HEK293 (cell line): ENCODE data around the gene GTF2F1.

Experiments
- GLIS2 ChIP-seq: fragments of 450-650 bp; formaldehyde crosslinking; IDR thresholded peaks from 2 replicates; pipeline ENCODE4 v1.5.1; 2016; ENCODE audit warnings: missing biosample characterization, missing genetic modification characterization
- PRDM4 ChIP-seq: fragments of 450-650 bp; formaldehyde crosslinking; IDR thresholded peaks from 2 replicates; pipeline ENCODE4 v1.5.1; 2017; ENCODE audit warnings: missing biosample characterization, missing genetic modification characterization
- REPIN1 ChIP-seq: fragments of 450-650 bp; formaldehyde crosslinking; IDR thresholded peaks from 2 replicates; pipeline ENCODE4 v1.5.1; 2017; ENCODE audit warnings: missing biosample characterization, missing genetic modification characterization, low read depth
- SETDB1 ChIP-seq: IDR thresholded peaks from one replicate; pipeline ENCODE4 v1.6.1; 2017; ENCODE audit warnings: mild to moderate bottlenecking, low read length, moderate library complexity, mixed read lengths; ENCODE audit not compliant: insufficient read length
- SP2 ChIP-seq: fragments of 450-650 bp; formaldehyde crosslinking; IDR thresholded peaks from 2 replicates; pipeline ENCODE4 v1.5.1; 2016; ENCODE audit warnings: missing biosample characterization, missing genetic modification characterization
- ZBTB1 ChIP-seq: fragments of 450-650 bp; formaldehyde crosslinking; IDR thresholded peaks from 2 replicates; pipeline ENCODE4 v1.5.1; 2016; ENCODE audit warnings: missing biosample characterization, missing genetic modification characterization
- ZBTB20 ChIP-seq: fragments of 450-650 bp; formaldehyde crosslinking; IDR thresholded peaks from 2 replicates; pipeline ENCODE4 v1.5.1; 2016; ENCODE audit warnings: missing biosample characterization, missing genetic modification characterization
- ZBTB48 ChIP-seq: fragments of 450-650 bp; formaldehyde crosslinking; IDR thresholded peaks from 2 replicates; pipeline ENCODE4 v1.5.1; 2016; ENCODE audit warnings: missing biosample characterization, missing genetic modification characterization
- ZNF169 ChIP-seq: fragments of 450-650 bp; formaldehyde crosslinking; IDR thresholded peaks from 2 replicates; pipeline ENCODE4 v1.5.1; 2016; ENCODE audit warnings: missing biosample characterization, missing genetic modification characterization
- ZNF18 ChIP-seq: fragments of 450-650 bp; formaldehyde crosslinking; IDR thresholded peaks from 2 replicates; pipeline ENCODE4 v1.5.1; 2016; ENCODE audit warnings: missing biosample characterization, missing genetic modification characterization
- ZNF19 ChIP-seq: fragments of 450-650 bp; formaldehyde crosslinking; IDR thresholded peaks from 2 replicates; pipeline ENCODE4; 2016; ENCODE audit warnings: missing biosample characterization, missing genetic modification characterization, low read depth
- ZNF2 ChIP-seq: fragments of 450-650 bp; formaldehyde crosslinking; IDR thresholded peaks from 2 replicates; pipeline ENCODE4 v1.5.1; 2016; ENCODE audit warnings: missing biosample characterization, missing genetic modification characterization
- ZNF311 ChIP-seq: fragments of 450-650 bp; formaldehyde crosslinking; IDR thresholded peaks from 2 replicates; pipeline ENCODE4 v1.5.1; 2017; ENCODE audit warnings: missing biosample characterization, missing genetic modification characterization, borderline replicate concordance
- ZNF335 ChIP-seq: fragments of 450-650 bp; formaldehyde crosslinking; conservative IDR thresholded peaks from 2 replicates; pipeline ENCODE4 v1.5.1; 2016; ENCODE audit warnings: missing biosample characterization, missing genetic modification characterization
- ZNF341 ChIP-seq: fragments of 450-650 bp; formaldehyde crosslinking; IDR thresholded peaks from 2 replicates; pipeline ENCODE4; 2016; ENCODE audit warnings: low read depth, missing biosample characterization, missing genetic modification characterization
- ZNF423 ChIP-seq: fragments of 450-650 bp; formaldehyde crosslinking; IDR thresholded peaks from 2 replicates; pipeline ENCODE4 v1.5.1; 2016; ENCODE audit warnings: missing biosample characterization, missing genetic modification characterization
- ZNF473 ChIP-seq: fragments of 450-650 bp; formaldehyde crosslinking; IDR thresholded peaks from 2 replicates; pipeline ENCODE4 v1.5.1; 2017; ENCODE audit warnings: missing biosample characterization, missing genetic modification characterization
- ZNF530 ChIP-seq: fragments of 450-650 bp; formaldehyde crosslinking; IDR thresholded peaks from 2 replicates; pipeline ENCODE4 v1.5.1; 2016; ENCODE audit warnings: low read depth, missing biosample characterization, missing genetic modification characterization
- ZNF555 ChIP-seq: fragments of 450-650 bp; formaldehyde crosslinking; conservative IDR thresholded peaks from 2 replicates; pipeline ENCODE4 v1.5.1; 2017; ENCODE audit warnings: missing biosample characterization, mild to moderate bottlenecking, missing genetic modification characterization, inconsistent platforms
- ZNF626 ChIP-seq: fragments of 450-650 bp; sonication (Bioruptor Pico); formaldehyde crosslinking; IDR thresholded peaks from 2 replicates; pipeline ENCODE4 v1.5.1; 2018; ENCODE audit warnings: missing biosample characterization, missing genetic modification characterization, inconsistent platforms
- ZNF76 ChIP-seq: fragments of 450-650 bp; formaldehyde crosslinking; IDR thresholded peaks from 2 replicates; pipeline ENCODE4; 2016; ENCODE audit warnings: low read depth, missing biosample characterization, missing genetic modification characterization, borderline replicate concordance
- ZSCAN5A ChIP-seq: fragments of 450-650 bp; formaldehyde crosslinking; IDR thresholded peaks from 2 replicates; pipeline ENCODE4 v1.5.1; 2016; ENCODE audit warnings: missing biosample characterization, missing genetic modification characterization
- TF ChIP-seq, protein P1 (sequence below): fragments of 450-650 bp; formaldehyde crosslinking; IDR thresholded peaks from 2 replicates; pipeline ENCODE4 v1.5.1; 2016; ENCODE audit warnings: missing biosample characterization, missing genetic modification characterization
- TF ChIP-seq, protein P2 (sequence below): fragments of 450-650 bp; formaldehyde crosslinking; IDR thresholded peaks from 2 replicates; pipeline ENCODE4 v1.5.1; 2016; ENCODE audit warnings: missing biosample characterization, missing genetic modification characterization
- TF ChIP-seq, protein P3 (sequence below): fragments of 450-650 bp; formaldehyde crosslinking; IDR thresholded peaks from 2 replicates; pipeline ENCODE4 v1.5.1; 2017; ENCODE audit warnings: missing biosample characterization, missing genetic modification characterization
- TF ChIP-seq, protein P4 (sequence below): fragments of 450-650 bp; formaldehyde crosslinking; IDR thresholded peaks from 2 replicates; pipeline ENCODE4 v1.5.1; 2016; ENCODE audit warnings: missing biosample characterization, missing genetic modification characterization

The GTF2F1 gene

GRCh38 chr19:6423499-6424194 is 30.7 kb upstream of the GTF2F1 start (continued):
- TF ChIP-seq ZBTB1 (tag by site-specific recombination) = no peak
- no peak for TF ChIP-seq ZSCAN5A
- TF ChIP-seq ZNF341 = 0 out of 2 replicates have a peak, but pooled peaks have one; percentile 20
- TF ChIP-seq ZNF555 (tag by site-specific recombination) = no peak
- TF ChIP-seq, protein P1, sequence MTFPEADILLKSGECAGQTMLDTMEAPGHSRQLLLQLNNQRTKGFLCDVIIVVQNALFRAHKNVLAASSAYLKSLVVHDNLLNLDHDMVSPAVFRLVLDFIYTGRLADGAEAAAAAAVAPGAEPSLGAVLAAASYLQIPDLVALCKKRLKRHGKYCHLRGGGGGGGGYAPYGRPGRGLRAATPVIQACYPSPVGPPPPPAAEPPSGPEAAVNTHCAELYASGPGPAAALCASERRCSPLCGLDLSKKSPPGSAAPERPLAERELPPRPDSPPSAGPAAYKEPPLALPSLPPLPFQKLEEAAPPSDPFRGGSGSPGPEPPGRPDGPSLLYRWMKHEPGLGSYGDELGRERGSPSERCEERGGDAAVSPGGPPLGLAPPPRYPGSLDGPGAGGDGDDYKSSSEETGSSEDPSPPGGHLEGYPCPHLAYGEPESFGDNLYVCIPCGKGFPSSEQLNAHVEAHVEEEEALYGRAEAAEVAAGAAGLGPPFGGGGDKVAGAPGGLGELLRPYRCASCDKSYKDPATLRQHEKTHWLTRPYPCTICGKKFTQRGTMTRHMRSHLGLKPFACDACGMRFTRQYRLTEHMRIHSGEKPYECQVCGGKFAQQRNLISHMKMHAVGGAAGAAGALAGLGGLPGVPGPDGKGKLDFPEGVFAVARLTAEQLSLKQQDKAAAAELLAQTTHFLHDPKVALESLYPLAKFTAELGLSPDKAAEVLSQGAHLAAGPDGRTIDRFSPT = no peak
- TF ChIP-seq REPIN1 (tag by site-specific recombination) = no peak
- TF ChIP-seq ZNF2 (tag by site-specific recombination) = no peak
- TF ChIP-seq ZNF335 = no peak; the same call in 1 of the 2 replicates
- no peak for TF ChIP-seq ZNF530 (tag by site-specific recombination)
- TF ChIP-seq ZNF76 (tag by site-specific recombination) = peak; percentile 19; the same call in 1 of the 2 replicates
- TF ChIP-seq ZNF19 = no peak
- peak; percentile 10; the same call in 1 of the 2 replicates for TF ChIP-seq ZBTB48 (tag by site-specific recombination)
- peak; percentile 23 for TF ChIP-seq GLIS2
- no peak for TF ChIP-seq ZNF473
- TF ChIP-seq ZNF169 = no peak
- TF ChIP-seq ZNF423 (tag by site-specific recombination) = no peak
- no peak for TF ChIP-seq SETDB1
- TF ChIP-seq, protein P2, sequence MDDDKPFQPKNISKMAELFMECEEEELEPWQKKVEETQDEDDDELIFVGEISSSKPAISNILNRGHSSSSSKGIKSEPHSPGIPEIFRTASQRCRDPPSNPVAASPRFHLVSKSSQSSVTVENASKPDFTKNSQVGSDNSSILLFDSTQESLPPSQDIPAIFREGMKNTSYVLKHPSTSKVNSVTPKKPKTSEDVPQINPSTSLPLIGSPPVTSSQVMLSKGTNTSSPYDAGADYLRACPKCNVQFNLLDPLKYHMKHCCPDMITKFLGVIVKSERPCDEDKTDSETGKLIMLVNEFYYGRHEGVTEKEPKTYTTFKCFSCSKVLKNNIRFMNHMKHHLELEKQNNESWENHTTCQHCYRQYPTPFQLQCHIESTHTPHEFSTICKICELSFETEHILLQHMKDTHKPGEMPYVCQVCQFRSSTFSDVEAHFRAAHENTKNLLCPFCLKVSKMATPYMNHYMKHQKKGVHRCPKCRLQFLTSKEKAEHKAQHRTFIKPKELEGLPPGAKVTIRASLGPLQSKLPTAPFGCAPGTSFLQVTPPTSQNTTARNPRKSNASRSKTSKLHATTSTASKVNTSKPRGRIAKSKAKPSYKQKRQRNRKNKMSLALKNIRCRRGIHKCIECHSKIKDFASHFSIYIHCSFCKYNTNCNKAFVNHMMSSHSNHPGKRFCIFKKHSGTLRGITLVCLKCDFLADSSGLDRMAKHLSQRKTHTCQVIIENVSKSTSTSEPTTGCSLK (tag by site-specific recombination) = no peak
- TF ChIP-seq, protein P3, sequence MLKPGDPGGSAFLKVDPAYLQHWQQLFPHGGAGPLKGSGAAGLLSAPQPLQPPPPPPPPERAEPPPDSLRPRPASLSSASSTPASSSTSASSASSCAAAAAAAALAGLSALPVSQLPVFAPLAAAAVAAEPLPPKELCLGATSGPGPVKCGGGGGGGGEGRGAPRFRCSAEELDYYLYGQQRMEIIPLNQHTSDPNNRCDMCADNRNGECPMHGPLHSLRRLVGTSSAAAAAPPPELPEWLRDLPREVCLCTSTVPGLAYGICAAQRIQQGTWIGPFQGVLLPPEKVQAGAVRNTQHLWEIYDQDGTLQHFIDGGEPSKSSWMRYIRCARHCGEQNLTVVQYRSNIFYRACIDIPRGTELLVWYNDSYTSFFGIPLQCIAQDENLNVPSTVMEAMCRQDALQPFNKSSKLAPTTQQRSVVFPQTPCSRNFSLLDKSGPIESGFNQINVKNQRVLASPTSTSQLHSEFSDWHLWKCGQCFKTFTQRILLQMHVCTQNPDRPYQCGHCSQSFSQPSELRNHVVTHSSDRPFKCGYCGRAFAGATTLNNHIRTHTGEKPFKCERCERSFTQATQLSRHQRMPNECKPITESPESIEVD (tag by site-specific recombination) = no peak
- TF ChIP-seq ZNF626 = no peak
- TF ChIP-seq ZNF311 (tag by site-specific recombination) = no peak
- peak; percentile 86 for TF ChIP-seq SP2 (tag by site-specific recombination)
- TF ChIP-seq, protein P4, sequence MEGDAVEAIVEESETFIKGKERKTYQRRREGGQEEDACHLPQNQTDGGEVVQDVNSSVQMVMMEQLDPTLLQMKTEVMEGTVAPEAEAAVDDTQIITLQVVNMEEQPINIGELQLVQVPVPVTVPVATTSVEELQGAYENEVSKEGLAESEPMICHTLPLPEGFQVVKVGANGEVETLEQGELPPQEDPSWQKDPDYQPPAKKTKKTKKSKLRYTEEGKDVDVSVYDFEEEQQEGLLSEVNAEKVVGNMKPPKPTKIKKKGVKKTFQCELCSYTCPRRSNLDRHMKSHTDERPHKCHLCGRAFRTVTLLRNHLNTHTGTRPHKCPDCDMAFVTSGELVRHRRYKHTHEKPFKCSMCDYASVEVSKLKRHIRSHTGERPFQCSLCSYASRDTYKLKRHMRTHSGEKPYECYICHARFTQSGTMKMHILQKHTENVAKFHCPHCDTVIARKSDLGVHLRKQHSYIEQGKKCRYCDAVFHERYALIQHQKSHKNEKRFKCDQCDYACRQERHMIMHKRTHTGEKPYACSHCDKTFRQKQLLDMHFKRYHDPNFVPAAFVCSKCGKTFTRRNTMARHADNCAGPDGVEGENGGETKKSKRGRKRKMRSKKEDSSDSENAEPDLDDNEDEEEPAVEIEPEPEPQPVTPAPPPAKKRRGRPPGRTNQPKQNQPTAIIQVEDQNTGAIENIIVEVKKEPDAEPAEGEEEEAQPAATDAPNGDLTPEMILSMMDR = no peak
- no peak for TF ChIP-seq ZBTB20 (tag by site-specific recombination)
- TF ChIP-seq ZNF18 (tag by site-specific recombination) = no peak
- TF ChIP-seq PRDM4 (tag by site-specific recombination) = no peak
